K562 (cell line): ENCODE results near the gene GLB1L. TPM values are rescaled to one million over a fixed set of nuclear protein-coding genes. Genes with fewer than 3 reads are reported as not detected.

Experiments
- EHMT2 ChIP-seq: fragments of 450-650 bp; IDR thresholded peaks from 2 replicates; pipeline ENCODE4 v1.6.1; 2018; ENCODE audit warnings: antibody characterized with exemption
- GATAD2B ChIP-seq: fragments of 450-650 bp; IDR thresholded peaks from 2 replicates; pipeline ENCODE4 v1.6.1; 2017; ENCODE audit warnings: mild to moderate bottlenecking, borderline replicate concordance
- HDGF ChIP-seq: fragments of 450-650 bp; IDR thresholded peaks from 2 replicates; pipeline ENCODE4 v1.6.1; 2016
- HSF4 ChIP-seq: fragments of 250-450 bp; sonication (Bioruptor Pico); IDR thresholded peaks from 2 replicates; pipeline ENCODE4 v2.1.2; 2022; ENCODE audit warnings: mild to moderate bottlenecking, moderate library complexity, borderline replicate concordance
- MYC ChIP-seq, 2 experiments: fragments of 250-450 bp in 1 of 2; sonication (Bioruptor Pico) in 1 of 2; IDR thresholded peaks; 2 replicates each; pipeline versions ENCODE4 v1.5.1 to v1.6.1; 2012 to 2021; ENCODE audit warnings: low read depth in 2 of 2, borderline replicate concordance in 1 of 2, improper control_type of control experiment in 1 of 2, low read length in 1 of 2, mild to moderate bottlenecking in 1 of 2, moderate library complexity in 1 of 2
- NR2C1 ChIP-seq, 2 experiments: fragments of 450-650 bp; IDR thresholded peaks; 2 replicates each; pipeline ENCODE4 v1.6.1; 2017; ENCODE audit warnings: mild to moderate bottlenecking in 2 of 2, antibody characterized with exemption in 1 of 2, inconsistent platforms in 1 of 2, missing compliant biosample characterization in 1 of 2, missing genetic modification characterization in 1 of 2
- OTX1 ChIP-seq: fragments of 450-650 bp; formaldehyde crosslinking; IDR thresholded peaks from 2 replicates; pipeline ENCODE4 v1.4.0; 2022; ENCODE audit warnings: mild to moderate bottlenecking
- RUNX1 ChIP-seq: sonication (generic); IDR thresholded peaks from 2 replicates; pipeline ENCODE4 v1.6.1; 2016; ENCODE audit warnings: antibody characterized with exemption, low read depth
- ZNF174 ChIP-seq: fragments of 250-450 bp; sonication (Bioruptor Pico); IDR thresholded peaks from 2 replicates; pipeline ENCODE4 v1.4.0; 2020; ENCODE audit warnings: mild to moderate bottlenecking
- ZSCAN32 ChIP-seq: fragments of 450-650 bp; formaldehyde crosslinking; IDR thresholded peaks from 2 replicates; pipeline ENCODE4 v1.4.0; 2020; ENCODE audit warnings: mild to moderate bottlenecking, moderate library complexity
- polyA plus RNA-seq, 8 experiments: library from polyadenylated mRNA; depleted of rRNA in 4 of 8; stranded (reverse) in 5 of 8; unstranded in 3 of 8; fragments of >200 nt; fragmentation: Nextera tagmentation in 2 of 8; fragmentation: Illumina TruSeq in 1 of 8; extraction: Ambion mirVana in 2 of 8; extraction: Trizol in 1 of 8; gene quantifications; 2 replicates each; pipeline versions ENCODE4 v1.2.1 to v1.2.3, GENCODE V29; 2011 to 2014; ENCODE audit warnings: inconsistent platforms in 1 of 8, missing spikeins in 1 of 8
- total RNA-seq, 7 experiments: library from RNA; depleted of rRNA in 6 of 7; stranded (reverse); fragments of >200 nt in 6 of 7; fragmentation: Illumina TruSeq in 2 of 7; extraction: Trizol in 2 of 7; gene quantifications; 2 replicates each; pipeline versions ENCODE4 v1.2.1 to v1.2.3, GENCODE V29; 2011 to 2021; ENCODE audit warnings: low replicate concordance in 1 of 7
- TF ChIP-seq, protein P1 (sequence below), 2 experiments: fragments of 450-650 bp in 1 of 2; sonication (generic) in 1 of 2; formaldehyde crosslinking in 1 of 2; IDR thresholded peaks; 2 replicates each; pipeline versions ENCODE4 v1.7.1 to v1.9.0; 2016 to 2022; ENCODE audit warnings: inconsistent platforms in 1 of 2, mild to moderate bottlenecking in 1 of 2, missing genetic modification reagents in 1 of 2
- TF ChIP-seq, protein P2 (sequence below): fragments of 450-650 bp; IDR thresholded peaks from 2 replicates; pipeline ENCODE4 v1.6.1; 2018; ENCODE audit not compliant: partially characterized antibody
- TF ChIP-seq, protein P3 (sequence below), 2 experiments: fragments of 450-650 bp in 1 of 2; sonication (generic) in 1 of 2; formaldehyde crosslinking in 1 of 2; IDR thresholded peaks in 1 of 2; conservative IDR thresholded peaks in 1 of 2; 2 replicates each; pipeline versions ENCODE4 v1.6.1 to v1.8.1; 2016 to 2023; ENCODE audit warnings: mild to moderate bottlenecking in 2 of 2, moderate library complexity in 2 of 2, inconsistent platforms in 1 of 2, missing genetic modification reagents in 1 of 2

GLB1L gene
- total and polyA plus RNA-seq, 9 of the 15 experiments (the other 6 are each of a cell fraction or from before 2014, with no cell fraction given): 0.42 to 2.9 (median 2.5) TPM

DNA sequence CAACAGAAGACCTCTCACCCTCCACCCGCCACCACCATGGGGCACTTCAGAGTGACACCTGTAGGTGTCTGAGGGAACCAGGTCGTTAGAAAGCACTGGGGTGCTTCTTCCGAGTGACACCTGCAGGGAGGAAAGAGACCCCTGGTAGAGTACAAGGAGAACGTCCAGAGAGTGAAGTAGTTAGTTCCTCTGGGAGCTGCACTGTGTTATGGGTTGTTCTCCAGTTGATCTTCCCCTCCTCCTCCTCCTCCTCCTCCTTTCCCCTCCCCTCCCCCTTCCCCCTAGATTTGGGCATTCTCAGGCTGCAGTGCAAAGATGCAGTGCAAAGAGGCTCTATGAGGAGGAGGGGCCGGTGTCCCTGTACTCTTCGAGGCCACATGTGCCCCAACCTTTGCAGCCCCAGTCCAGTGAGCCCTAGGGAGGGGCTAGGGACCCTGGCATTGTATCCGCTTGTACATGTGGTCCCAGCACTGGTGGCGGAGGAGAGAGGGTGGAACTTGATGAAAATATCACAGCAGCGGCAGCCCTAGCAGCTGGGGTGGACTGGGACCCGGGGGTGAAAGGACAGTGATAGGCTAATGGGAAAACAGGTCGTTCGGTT is 34.8 kb upstream of the GLB1L start (continued):
- TF ChIP-seq, protein P1, sequence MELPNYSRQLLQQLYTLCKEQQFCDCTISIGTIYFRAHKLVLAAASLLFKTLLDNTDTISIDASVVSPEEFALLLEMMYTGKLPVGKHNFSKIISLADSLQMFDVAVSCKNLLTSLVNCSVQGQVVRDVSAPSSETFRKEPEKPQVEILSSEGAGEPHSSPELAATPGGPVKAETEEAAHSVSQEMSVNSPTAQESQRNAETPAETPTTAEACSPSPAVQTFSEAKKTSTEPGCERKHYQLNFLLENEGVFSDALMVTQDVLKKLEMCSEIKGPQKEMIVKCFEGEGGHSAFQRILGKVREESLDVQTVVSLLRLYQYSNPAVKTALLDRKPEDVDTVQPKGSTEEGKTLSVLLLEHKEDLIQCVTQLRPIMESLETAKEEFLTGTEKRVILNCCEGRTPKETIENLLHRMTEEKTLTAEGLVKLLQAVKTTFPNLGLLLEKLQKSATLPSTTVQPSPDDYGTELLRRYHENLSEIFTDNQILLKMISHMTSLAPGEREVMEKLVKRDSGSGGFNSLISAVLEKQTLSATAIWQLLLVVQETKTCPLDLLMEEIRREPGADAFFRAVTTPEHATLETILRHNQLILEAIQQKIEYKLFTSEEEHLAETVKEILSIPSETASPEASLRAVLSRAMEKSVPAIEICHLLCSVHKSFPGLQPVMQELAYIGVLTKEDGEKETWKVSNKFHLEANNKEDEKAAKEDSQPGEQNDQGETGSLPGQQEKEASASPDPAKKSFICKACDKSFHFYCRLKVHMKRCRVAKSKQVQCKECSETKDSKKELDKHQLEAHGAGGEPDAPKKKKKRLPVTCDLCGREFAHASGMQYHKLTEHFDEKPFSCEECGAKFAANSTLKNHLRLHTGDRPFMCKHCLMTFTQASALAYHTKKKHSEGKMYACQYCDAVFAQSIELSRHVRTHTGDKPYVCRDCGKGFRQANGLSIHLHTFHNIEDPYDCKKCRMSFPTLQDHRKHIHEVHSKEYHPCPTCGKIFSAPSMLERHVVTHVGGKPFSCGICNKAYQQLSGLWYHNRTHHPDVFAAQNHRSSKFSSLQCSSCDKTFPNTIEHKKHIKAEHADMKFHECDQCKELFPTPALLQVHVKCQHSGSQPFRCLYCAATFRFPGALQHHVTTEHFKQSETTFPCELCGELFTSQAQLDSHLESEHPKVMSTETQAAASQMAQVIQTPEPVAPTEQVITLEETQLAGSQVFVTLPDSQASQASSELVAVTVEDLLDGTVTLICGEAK (IDR thresholded peaks at IDR 0.05): peak; percentile 50; the same call in 1 of the 2 replicates
- TF ChIP-seq, protein P1 (CRISPR knock-in tag; IDR thresholded peaks at IDR 0.05): no peak
- TF ChIP-seq NR2C1 (IDR thresholded peaks at IDR 0.05): no peak; the same call in 1 of the 2 replicates
- no peak for TF ChIP-seq NR2C1 (tag; IDR thresholded peaks at IDR 0.05)
- TF ChIP-seq, protein P2, sequence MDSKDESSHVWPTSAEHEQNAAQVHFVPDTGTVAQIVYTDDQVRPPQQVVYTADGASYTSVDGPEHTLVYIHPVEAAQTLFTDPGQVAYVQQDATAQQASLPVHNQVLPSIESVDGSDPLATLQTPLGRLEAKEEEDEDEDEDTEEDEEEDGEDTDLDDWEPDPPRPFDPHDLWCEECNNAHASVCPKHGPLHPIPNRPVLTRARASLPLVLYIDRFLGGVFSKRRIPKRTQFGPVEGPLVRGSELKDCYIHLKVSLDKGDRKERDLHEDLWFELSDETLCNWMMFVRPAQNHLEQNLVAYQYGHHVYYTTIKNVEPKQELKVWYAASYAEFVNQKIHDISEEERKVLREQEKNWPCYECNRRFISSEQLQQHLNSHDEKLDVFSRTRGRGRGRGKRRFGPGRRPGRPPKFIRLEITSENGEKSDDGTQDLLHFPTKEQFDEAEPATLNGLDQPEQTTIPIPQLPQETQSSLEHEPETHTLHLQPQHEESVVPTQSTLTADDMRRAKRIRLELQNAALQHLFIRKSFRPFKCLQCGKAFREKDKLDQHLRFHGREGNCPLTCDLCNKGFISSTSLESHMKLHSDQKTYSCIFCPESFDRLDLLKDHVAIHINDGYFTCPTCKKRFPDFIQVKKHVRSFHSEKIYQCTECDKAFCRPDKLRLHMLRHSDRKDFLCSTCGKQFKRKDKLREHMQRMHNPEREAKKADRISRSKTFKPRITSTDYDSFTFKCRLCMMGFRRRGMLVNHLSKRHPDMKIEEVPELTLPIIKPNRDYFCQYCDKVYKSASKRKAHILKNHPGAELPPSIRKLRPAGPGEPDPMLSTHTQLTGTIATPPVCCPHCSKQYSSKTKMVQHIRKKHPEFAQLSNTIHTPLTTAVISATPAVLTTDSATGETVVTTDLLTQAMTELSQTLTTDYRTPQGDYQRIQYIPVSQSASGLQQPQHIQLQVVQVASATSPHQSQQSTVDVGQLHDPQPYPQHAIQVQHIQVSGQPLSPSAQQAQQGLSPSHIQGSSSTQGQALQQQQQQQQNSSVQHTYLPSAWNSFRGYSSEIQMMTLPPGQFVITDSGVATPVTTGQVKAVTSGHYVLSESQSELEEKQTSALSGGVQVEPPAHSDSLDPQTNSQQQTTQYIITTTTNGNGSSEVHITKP: peak; percentile 5
- TF ChIP-seq, protein P3, sequence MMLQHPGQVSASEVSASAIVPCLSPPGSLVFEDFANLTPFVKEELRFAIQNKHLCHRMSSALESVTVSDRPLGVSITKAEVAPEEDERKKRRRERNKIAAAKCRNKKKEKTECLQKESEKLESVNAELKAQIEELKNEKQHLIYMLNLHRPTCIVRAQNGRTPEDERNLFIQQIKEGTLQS (IDR thresholded peaks at IDR 0.05): no peak
- TF ChIP-seq, protein P3 (CRISPR knock-in tag; conservative IDR thresholded peaks at IDR 0.05): no peak
- no peak for TF ChIP-seq ZNF174
- TF ChIP-seq GATAD2B: no peak
- no peak for TF ChIP-seq MYC (IDR thresholded peaks at IDR 0.05; ENCODE audit: low read depth, low read length)
- no peak for TF ChIP-seq MYC (CRISPR knock-in tag; IDR thresholded peaks at IDR 0.05; ENCODE audit: borderline replicate concordance, low read depth)
- TF ChIP-seq RUNX1: no peak
- no peak for TF ChIP-seq HDGF
- TF ChIP-seq HSF4 (CRISPR knock-in tag): no peak
- no peak for TF ChIP-seq OTX1
- TF ChIP-seq EHMT2: no peak
- TF ChIP-seq ZSCAN32 (CRISPR knock-in tag): no peak
